A673 (cell line): ENCODE data around the gene GLUD1.
"Not testable (repeated sequence)": the region's sequence is repeated elsewhere in the genome, so short reads cannot be mapped to it uniquely, and the experiment has no call there.

ENCODE experiments used
- CTCF ChIP-seq: fragments of 300-800, 200-600 bp; sonication (generic); conservative IDR thresholded peaks from 2 replicates; pipeline ENCODE4 v1.5.1; 2017; ENCODE audit warnings: low read depth, mild to moderate bottlenecking, antibody characterized with exemption, low read length, moderate library complexity, mixed read lengths
- EZH2 ChIP-seq: fragments of 200-600 bp; sonication (generic); IDR thresholded peaks from 2 replicates; pipeline ENCODE4 v1.6.1; 2017; ENCODE audit warnings: borderline replicate concordance, low read depth, mild to moderate bottlenecking, mixed read lengths, antibody characterized with exemption, low read length; ENCODE audit not compliant: poor library complexity, severe bottlenecking

- TF ChIP-seq CTCF, EZH2: not testable (repeated sequence)
Measured at GRCh38 chr10:87019504-87019903, 75.1 kb downstream of the GLUD1 start.
